Skin epidermis (tissue), 12 donors: Measurements from ENCODE around the gene HMG20A.

Experiments
- H3K27ac ChIP-seq, 21 experiments: fragments of 200-600 bp; sonication (generic) in 11 of 21; one replicate each; pipeline ENCODE4 v1.5.0; 2020; ENCODE audit warnings: mild to moderate bottlenecking in 3 of 21, inconsistent platforms in 2 of 21, moderate library complexity in 2 of 21
- H3K4me3 ChIP-seq, 7 experiments: fragments of 200-600 bp; sonication (generic) in 2 of 7; one replicate each; pipeline ENCODE4 v1.5.0; 2020; ENCODE audit warnings: inconsistent platforms in 2 of 7, mild to moderate bottlenecking in 2 of 7, moderate library complexity in 1 of 7

Gene HMG20A

DNA sequence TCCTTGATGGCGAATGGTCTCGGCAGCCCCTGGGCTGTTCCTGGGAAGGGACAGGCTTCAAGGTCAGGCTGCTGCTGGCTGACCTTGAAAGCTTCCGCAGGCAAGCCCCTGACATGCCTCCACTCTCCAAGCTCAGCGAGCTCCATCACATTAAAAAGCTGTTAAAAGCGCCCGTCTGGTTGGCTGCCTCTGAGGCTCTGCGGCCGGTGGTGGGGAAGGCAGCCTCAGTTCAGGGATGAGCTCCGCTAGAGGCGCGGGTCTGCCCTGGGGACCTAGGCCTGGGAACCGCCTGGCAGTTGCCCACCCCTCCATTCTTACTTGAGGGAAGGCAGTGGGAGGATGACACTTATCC, 108.3 kb downstream of the HMG20A start:
- Histone ChIP-seq H3K27ac (peak overlapping the region in 1 of 21 experiments; percentile 7), H3K4me3 (no peak overlapping the region)

DNA sequence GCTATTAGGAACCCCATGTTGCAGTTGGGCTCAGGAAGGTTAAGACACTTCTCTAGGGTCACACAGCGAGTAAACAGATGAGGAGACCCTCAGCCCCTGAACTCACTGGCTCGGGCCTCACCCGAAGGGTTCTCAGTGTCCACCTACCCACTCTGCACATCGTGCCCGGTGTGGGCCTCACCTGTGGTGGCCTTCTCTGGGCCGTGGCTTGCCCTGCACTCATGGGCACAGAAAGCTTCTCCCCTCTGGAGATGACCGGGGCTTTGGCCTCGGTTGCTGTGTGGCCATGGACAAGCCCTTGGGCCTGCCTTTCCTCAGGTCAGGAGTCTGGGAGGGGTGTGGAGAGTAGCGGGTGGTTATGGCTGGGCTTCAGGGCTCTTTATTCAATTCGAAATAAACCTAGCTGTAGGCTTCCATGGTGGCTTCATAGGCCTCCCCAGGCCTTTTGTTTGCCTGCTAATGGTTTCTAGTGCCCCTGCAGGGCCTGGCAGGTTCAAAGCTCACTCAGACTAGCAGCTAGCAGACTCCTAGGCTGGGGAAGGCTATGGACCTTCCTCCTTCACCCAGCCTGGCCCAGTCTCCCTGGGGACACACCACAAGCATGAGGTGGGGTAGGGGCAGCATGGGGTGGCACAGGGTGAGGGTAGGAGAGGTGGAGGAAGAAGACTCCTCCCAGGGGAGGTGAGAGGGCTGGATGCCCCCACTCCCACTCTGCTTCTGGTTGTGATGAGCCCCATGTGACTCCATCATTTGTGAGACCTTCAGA, 108.9 kb downstream of the HMG20A start:
- peak overlapping the region in 1 of 21 experiments; percentile 7 for H3K27ac ChIP-seq
- H3K4me3 ChIP-seq = no peak overlapping the region

DNA sequence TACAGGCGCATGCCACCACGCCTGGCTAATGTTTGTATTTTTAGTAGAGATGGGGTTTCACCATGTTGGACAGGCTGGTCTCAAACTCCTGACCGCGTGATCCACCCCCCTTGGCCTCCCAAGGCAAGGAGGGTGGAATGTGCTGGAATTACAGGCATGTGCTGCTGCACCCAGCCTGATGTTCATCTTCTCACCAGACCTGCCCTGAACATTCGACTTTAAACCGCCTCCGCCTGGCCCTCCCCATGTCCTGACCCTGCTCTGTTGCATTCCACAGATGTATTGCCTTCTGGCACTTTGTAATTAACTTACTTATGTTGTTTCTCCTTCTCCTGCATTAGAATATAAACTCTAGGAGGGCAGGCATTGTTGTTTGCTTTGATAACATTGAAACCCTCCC, 109.9 kb downstream of the HMG20A start:
- Histone ChIP-seq H3K4me3 (no peak overlapping the region), H3K27ac (no peak overlapping the region)

DNA sequence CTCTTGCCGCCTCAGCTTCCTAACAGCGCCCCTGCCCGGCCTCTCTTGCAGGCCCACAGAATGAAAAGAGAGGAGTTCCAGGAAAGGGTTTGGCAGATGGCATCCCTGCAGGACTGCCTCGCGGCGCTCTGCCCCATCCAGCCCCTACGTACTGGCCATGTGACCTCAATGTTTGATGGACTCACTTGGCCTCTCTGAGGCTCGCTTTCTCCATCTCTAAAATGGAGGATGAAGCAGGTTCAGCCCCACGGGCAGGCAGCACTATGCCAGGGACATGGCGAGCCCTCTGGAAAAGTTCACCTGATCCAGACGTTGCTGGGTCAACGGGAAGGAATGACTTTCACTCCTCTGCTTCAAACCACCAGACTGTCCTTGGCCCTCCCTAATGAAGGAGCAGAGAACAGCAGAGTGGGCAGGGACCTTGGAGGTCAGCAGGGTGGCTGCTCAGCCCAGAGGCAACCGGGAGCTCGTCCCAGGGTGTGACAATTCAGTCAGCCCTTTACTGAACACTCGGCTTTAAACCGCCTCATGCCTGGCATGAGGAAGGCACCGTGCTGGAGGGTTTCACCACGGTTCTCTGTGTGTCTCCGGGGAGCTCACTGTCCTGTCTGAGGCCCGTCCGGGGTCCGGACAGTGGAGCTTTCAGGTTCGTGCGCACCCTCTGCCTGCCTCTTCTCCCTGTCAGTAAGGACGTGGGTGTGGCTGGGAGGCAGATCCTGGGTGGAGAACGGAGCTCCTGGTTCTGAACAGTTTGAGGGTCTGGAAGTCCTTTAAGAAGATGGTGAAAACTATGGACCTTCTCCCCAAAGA, 110.7 kb downstream of the HMG20A start:
- H3K27ac ChIP-seq = no peak overlapping the region
- no peak overlapping the region for H3K4me3 ChIP-seq

GRCh38 chr15:77532067-77532710, 111.5 kb downstream of the HMG20A start:
- Histone ChIP-seq H3K4me3 (no peak overlapping the region), H3K27ac (no peak overlapping the region)

DNA sequence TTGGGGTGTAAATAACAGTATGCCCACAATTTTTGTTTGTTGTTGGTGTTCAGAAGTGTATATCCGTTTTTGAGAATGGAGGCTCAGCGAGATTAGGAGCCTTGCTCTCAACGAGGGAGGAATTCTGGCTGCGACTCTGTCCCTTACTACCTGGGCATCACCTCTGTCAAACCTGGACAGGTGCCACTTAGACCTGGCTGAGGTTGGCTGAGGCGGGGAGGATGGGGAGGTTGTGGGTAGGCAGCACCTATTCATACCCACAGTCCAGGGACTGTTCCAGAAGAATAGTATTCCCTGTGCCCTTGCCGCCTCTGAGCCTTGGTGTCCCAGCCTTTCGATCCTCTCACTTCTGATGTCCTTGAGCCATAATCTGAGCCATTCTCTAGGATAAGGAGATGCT, 112.2 kb downstream of the HMG20A start:
- Histone ChIP-seq H3K4me3 (no peak overlapping the region), H3K27ac (no peak overlapping the region)

GRCh38 chr15:77533578-77534430, 113.1 kb downstream of the HMG20A start:
- no peak overlapping the region for H3K4me3 ChIP-seq
- H3K27ac ChIP-seq = no peak overlapping the region
